ENCODE results near the gene CHD6. TPM values are rescaled to one million over a fixed set of nuclear protein-coding genes. Genes with fewer than 3 reads are reported as not detected.

The CHD6 gene
- total and polyA plus RNA-seq, 2 of the 13 experiments (the other 11 are each of a cell fraction or from before 2014, with no cell fraction given), result 14.4 to 52.0 TPM

GRCh38 chr20:41428285-41428684 is 189.9 kb downstream of the CHD6 start (continued):
- TF ChIP-seq PLSCR1 (CRISPR knock-in tag; IDR thresholded peaks at IDR 0.05; ENCODE audit: borderline replicate concordance) (no peak), ZNF83 (CRISPR knock-in tag; IDR thresholded peaks at IDR 0.05; ENCODE audit: borderline replicate concordance) (no peak), NFYC (CRISPR knock-in tag; IDR thresholded peaks at IDR 0.05) (peak; percentile 28; the same call in 1 of the 2 replicates), KDM6A (CRISPR knock-in tag; IDR thresholded peaks at IDR 0.05; ENCODE audit: low read depth) (no peak), NR3C1 (CRISPR knock-in tag; IDR thresholded peaks at IDR 0.05) (no peak), ATF3 (CRISPR knock-in tag; IDR thresholded peaks at IDR 0.05) (no peak; the same call in 1 of the 2 replicates), PRDM10 (CRISPR knock-in tag; IDR thresholded peaks at IDR 0.05; ENCODE audit: low read depth) (0 out of 2 replicates have a peak, but pooled peaks have one; percentile 26), ZNF687 (CRISPR knock-in tag; IDR thresholded peaks at IDR 0.05) (no peak), ZNF629 (CRISPR knock-in tag; conservative IDR thresholded peaks at IDR 0.05) (no peak), ZNF354B (CRISPR knock-in tag; IDR thresholded peaks at IDR 0.05) (no peak), RXRB (CRISPR knock-in tag; IDR thresholded peaks at IDR 0.05; ENCODE audit: borderline replicate concordance) (no peak; the same call in 1 of the 2 replicates), TAF1 (CRISPR knock-in tag; IDR thresholded peaks at IDR 0.05) (no peak), ZBTB7A (CRISPR knock-in tag; IDR thresholded peaks at IDR 0.05) (no peak), POGZ (CRISPR knock-in tag; IDR thresholded peaks at IDR 0.05) (peak; percentile 75; the same call in 1 of the 2 replicates), GATAD2A (CRISPR knock-in tag; IDR thresholded peaks at IDR 0.05) (peak; percentile 69), MTF2 (CRISPR knock-in tag; IDR thresholded peaks at IDR 0.05; ENCODE audit: borderline replicate concordance) (no peak), SSRP1 (CRISPR knock-in tag; IDR thresholded peaks at IDR 0.05) (0 out of 2 replicates have a peak, but pooled peaks have one; percentile 49), POLR2G (IDR thresholded peaks at IDR 0.05; ENCODE audit: low read depth, low read length) (no peak), KAT8 (CRISPR knock-in tag; IDR thresholded peaks at IDR 0.05) (0 out of 2 replicates have a peak, but pooled peaks have one; percentile 28), XRCC5 (optimal IDR thresholded peaks at IDR 0.05; ENCODE audit: low read length) (no peak), ZNF30 (CRISPR knock-in tag; IDR thresholded peaks at IDR 0.05) (no peak), ZC3H13 (CRISPR knock-in tag; IDR thresholded peaks at IDR 0.05) (no peak), GFI1 (CRISPR knock-in tag; IDR thresholded peaks at IDR 0.05; ENCODE audit: borderline replicate concordance) (no peak), ZNF232 (CRISPR knock-in tag; IDR thresholded peaks at IDR 0.05; ENCODE audit: borderline replicate concordance) (no peak)

All from HepG2 (cell line).